Forelimb muscle (tissue), 1 donor: ENCODE data around the gene IKZF4. TPM values are rescaled to one million over a fixed set of nuclear protein-coding genes. Genes with fewer than 3 reads are reported as not detected.
A peak's percentile ranks its signal among the peaks of the same experiment; 100 is the strongest.
"Not testable (repeated sequence)": the region's sequence is repeated elsewhere in the genome, so short reads cannot be mapped to it uniquely, and the experiment has no call there.

Experiments used
- DNase-seq: peaks from one replicate; pipeline ENCODE4 v3.0.0-alpha.2; 2013; ENCODE audit warnings: low read depth
- polyA plus RNA-seq: library from polyadenylated mRNA; unstranded; fragments of 120-200 nt; gene quantifications from one replicate; pipeline ENCODE4 v1.2.1, GENCODE V29; 2013; ENCODE audit not compliant: insufficient read length

The IKZF4 gene
- polyA plus RNA-seq: 9.4 TPM

- no peak for DNase-seq
Measured at GRCh38 chr12:56020423-56021184, at the start of gene IKZF4. IKZF4 (plus strand) TSS chr12:56021043; CDS start chr12:56021494, 451 bp downstream.

- no peak for DNase-seq
Measured at GRCh38 chr12:55972042-55972441, 48.8 kb upstream of the IKZF4 start.

GRCh38 chr12:55972456-55972855 is 48.4 kb upstream of the IKZF4 start:
- DNase-seq: no peak

- no peak for DNase-seq
Measured at GRCh38 chr12:55972911-55973598, 47.8 kb upstream of the IKZF4 start.

GRCh38 chr12:55973599-55974307 is 47.1 kb upstream of the IKZF4 start, which contains the start of gene RAB5B:
RAB5B (plus strand) TSS chr12:55974078; CDS start chr12:55986961, 12,883 bp downstream.
- peak; percentile 100 for DNase-seq

GRCh38 chr12:55974308-55974730 is 46.5 kb upstream of the IKZF4 start:
- DNase-seq: no peak

- DNase-seq: no peak
Measured at GRCh38 chr12:55978393-55978792, 42.5 kb upstream of the IKZF4 start.

- no peak for DNase-seq
Measured at GRCh38 chr12:55979069-55979468, 41.8 kb upstream of the IKZF4 start.

GRCh38 chr12:55981882-55982281 is 39.0 kb upstream of the IKZF4 start:
- DNase-seq: not testable (repeated sequence)

- DNase-seq: no peak
Measured at GRCh38 chr12:55982319-55982936, 38.4 kb upstream of the IKZF4 start.

GRCh38 chr12:55983232-55983842 is 37.5 kb upstream of the IKZF4 start:
- DNase-seq: no peak

- DNase-seq: no peak
Measured at GRCh38 chr12:55984861-55985260, 36.0 kb upstream of the IKZF4 start.

- DNase-seq: no peak
Measured at GRCh38 chr12:55985341-55985740, 35.5 kb upstream of the IKZF4 start.

GRCh38 chr12:55985976-55986375 is 34.9 kb upstream of the IKZF4 start:
- DNase-seq: not testable (repeated sequence)

- DNase-seq: no peak
Measured at GRCh38 chr12:55991110-55991509, 29.7 kb upstream of the IKZF4 start.

- DNase-seq: no peak
Measured at GRCh38 chr12:55993230-55993853, 27.5 kb upstream of the IKZF4 start.

GRCh38 chr12:55995366-55995765 is 25.5 kb upstream of the IKZF4 start:
- DNase-seq: no peak

- DNase-seq: peak; percentile 39
Measured at GRCh38 chr12:55996201-55996714, 24.6 kb upstream of the IKZF4 start.

- DNase-seq: peak; percentile 96
Measured at GRCh38 chr12:55996715-55997534, 23.9 kb upstream of the IKZF4 start, which contains the start of gene SUOX. SUOX (plus strand) TSS chr12:55997276; CDS start chr12:56002222, 4,946 bp downstream.

- no peak for DNase-seq
Measured at GRCh38 chr12:55997535-55997859, 23.3 kb upstream of the IKZF4 start.
